ENCODE measurements around the gene GABRB3.

The GABRB3 gene

DNA sequence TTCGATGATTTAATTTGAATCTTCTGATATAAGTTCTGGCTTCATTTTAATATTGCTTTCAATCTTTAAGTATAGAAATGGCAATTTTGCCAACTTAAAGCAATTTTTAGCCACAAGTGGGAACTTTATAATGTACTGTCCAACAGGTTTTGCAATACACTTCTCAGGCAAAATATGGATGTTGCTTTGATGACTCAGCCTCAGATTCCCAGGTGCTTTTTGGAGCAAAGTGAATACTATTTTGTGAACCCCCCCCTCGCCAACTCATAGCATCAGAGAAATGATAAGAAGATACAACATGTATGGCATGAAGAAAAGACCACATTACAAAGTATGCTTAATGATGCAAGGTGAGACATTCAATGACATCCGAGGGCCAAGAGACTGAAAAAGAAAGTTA is 158.1 kb downstream of the GABRB3 start:
- H3K27me3 ChIP-seq (ENCODE audit: control insufficient read depth, insufficient read depth, low read length): no peaks in the 10 kb centered on the region
- peaks cover 11% of the 10 kb centered on the region for H3K4me1 ChIP-seq (ENCODE audit: control insufficient read depth, insufficient read depth, low read length)
- peaks cover 13% of the 10 kb centered on the region for H3K9me3 ChIP-seq (ENCODE audit: control insufficient read depth, insufficient read depth, low read length)
- peaks cover 26% of the 10 kb centered on the region for H3K36me3 ChIP-seq (ENCODE audit: control insufficient read depth, insufficient read depth, low read length)
- H3K9ac ChIP-seq (ENCODE audit: low read depth, low read length): no peak overlapping the region
- no peak overlapping the region for H3K4me3 ChIP-seq (ENCODE audit: low read depth, low read length)
- no peak overlapping the region for H3K27ac ChIP-seq (ENCODE audit: low read depth, low read length)

DNA sequence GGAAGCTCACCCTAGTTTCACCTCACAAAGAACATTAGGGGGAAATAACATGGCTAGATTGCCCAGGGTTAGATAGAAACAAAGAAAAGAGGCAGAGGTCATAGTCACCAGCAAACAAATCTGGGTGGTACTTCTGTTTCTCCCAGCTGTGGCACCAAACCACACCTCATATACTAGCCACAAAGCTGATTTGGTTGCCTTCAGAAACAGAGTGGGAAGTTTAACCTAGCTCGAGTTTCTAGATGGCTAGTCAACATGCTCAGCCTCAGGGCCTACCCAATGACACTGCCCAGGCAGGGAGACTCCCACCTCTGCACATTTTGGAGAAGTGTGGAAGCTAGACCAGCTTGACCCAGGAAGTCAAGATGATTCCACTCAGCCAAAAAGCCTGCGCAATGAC is 174.2 kb downstream of the GABRB3 start:
- Histone ChIP-seq H3K27me3 (ENCODE audit: control insufficient read depth, insufficient read depth, low read length) (no peaks in the 10 kb centered on the region), H3K4me3 (ENCODE audit: low read depth, low read length) (no peak overlapping the region), H3K9ac (ENCODE audit: low read depth, low read length) (no peak overlapping the region), H3K4me1 (ENCODE audit: control insufficient read depth, insufficient read depth, low read length) (0 out of 2 replicates have a peak, but pooled peaks cover 3% of the 10 kb centered on the region), H3K27ac (ENCODE audit: low read depth, low read length) (no peak overlapping the region), H3K36me3 (ENCODE audit: control insufficient read depth, insufficient read depth, low read length) (no peaks in the 10 kb centered on the region), H3K9me3 (ENCODE audit: control insufficient read depth, insufficient read depth, low read length) (no peaks in the 10 kb centered on the region)

DNA sequence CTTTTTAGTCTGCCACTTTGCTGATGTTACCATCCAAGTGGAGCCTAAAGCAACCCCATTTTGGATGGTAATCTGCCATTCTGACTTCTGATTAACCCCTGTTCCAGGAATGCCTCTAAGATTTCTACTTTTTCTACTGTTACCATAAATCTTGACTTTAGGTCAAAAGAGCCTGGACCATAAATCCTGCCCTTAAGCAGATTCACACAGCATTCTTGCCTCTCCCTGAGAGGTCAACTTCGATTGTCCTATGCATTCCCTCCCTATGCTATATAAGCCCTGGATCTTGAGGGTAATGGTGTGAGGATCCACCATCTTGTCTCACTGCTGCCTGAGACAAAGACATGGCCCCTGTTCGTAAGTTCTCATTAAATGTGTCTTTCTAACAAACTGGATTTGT is 177.3 kb downstream of the GABRB3 start:
- Histone ChIP-seq H3K9ac (ENCODE audit: low read depth, low read length) (no peak overlapping the region), H3K36me3 (ENCODE audit: control insufficient read depth, insufficient read depth, low read length) (no peaks in the 10 kb centered on the region), H3K4me3 (ENCODE audit: low read depth, low read length) (no peak overlapping the region), H3K27ac (ENCODE audit: low read depth, low read length) (no peak overlapping the region), H3K9me3 (ENCODE audit: control insufficient read depth, insufficient read depth, low read length) (no peaks in the 10 kb centered on the region), H3K4me1 (ENCODE audit: control insufficient read depth, insufficient read depth, low read length) (0 out of 2 replicates have a peak, but pooled peaks cover 3% of the 10 kb centered on the region), H3K27me3 (ENCODE audit: control insufficient read depth, insufficient read depth, low read length) (no peaks in the 10 kb centered on the region)

DNA sequence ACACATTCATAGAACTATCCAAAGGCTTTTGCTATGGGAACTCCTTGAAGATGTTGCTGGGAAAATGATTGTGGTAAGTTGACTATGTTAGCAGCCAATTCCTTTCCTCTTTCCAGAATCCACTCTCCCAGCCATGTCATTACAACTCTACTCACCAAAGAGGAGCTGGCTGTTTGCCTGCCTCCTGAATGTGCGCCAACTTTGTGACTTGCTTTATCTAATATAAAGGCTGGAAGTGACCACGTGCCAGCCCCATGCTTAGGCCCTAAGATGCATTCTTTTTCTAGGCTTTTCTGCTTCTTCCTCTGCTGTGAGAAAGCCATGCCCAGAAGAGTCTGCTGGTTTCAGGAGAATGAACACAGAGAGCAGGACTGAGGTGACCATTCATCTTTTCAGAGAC is 182.2 kb downstream of the GABRB3 start:
- Histone ChIP-seq H3K9ac (ENCODE audit: low read depth, low read length) (no peak overlapping the region), H3K36me3 (ENCODE audit: control insufficient read depth, insufficient read depth, low read length) (peaks cover 17% of the 10 kb centered on the region), H3K4me3 (ENCODE audit: low read depth, low read length) (no peak overlapping the region), H3K4me1 (ENCODE audit: control insufficient read depth, insufficient read depth, low read length) (no peaks in the 10 kb centered on the region), H3K27me3 (ENCODE audit: control insufficient read depth, insufficient read depth, low read length) (no peaks in the 10 kb centered on the region), H3K9me3 (ENCODE audit: control insufficient read depth, insufficient read depth, low read length) (no peaks in the 10 kb centered on the region), H3K27ac (ENCODE audit: low read depth, low read length) (no peak overlapping the region)

GRCh38 chr15:26582840-26583239 is 190.0 kb downstream of the GABRB3 start:
- Histone ChIP-seq H3K27me3 (ENCODE audit: control insufficient read depth, insufficient read depth, low read length) (no peaks in the 10 kb centered on the region), H3K27ac (ENCODE audit: low read depth, low read length) (no peak overlapping the region), H3K9ac (ENCODE audit: low read depth, low read length) (no peak overlapping the region), H3K4me3 (ENCODE audit: low read depth, low read length) (no peak overlapping the region), H3K36me3 (ENCODE audit: control insufficient read depth, insufficient read depth, low read length) (peaks cover 60% of the 10 kb centered on the region), H3K9me3 (ENCODE audit: control insufficient read depth, insufficient read depth, low read length) (no peaks in the 10 kb centered on the region), H3K4me1 (ENCODE audit: control insufficient read depth, insufficient read depth, low read length) (no peaks in the 10 kb centered on the region)

DNA sequence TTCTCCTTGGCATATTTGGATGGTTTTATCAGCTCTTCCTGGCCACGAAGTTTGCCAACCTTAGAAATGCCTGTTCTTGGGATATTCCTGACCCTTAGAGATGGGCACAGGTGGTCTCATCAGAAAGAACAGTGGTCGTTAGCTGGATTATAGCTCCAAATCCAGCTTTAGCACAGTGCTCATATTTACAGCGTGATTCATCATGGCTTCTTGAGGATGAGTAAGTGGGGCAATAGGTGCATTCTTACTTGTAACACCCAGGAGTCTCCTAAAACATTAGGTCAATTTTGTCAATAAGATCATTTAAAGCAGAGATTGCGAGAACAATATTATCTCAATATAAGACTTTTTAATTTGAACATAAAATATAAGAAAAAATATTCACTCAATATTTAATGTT is 191.9 kb downstream of the GABRB3 start:
- Histone ChIP-seq H3K27me3 (ENCODE audit: control insufficient read depth, insufficient read depth, low read length) (no peaks in the 10 kb centered on the region), H3K9ac (ENCODE audit: low read depth, low read length) (no peak overlapping the region), H3K4me1 (ENCODE audit: control insufficient read depth, insufficient read depth, low read length) (no peaks in the 10 kb centered on the region), H3K36me3 (ENCODE audit: control insufficient read depth, insufficient read depth, low read length) (peaks cover 79% of the 10 kb centered on the region), H3K9me3 (ENCODE audit: control insufficient read depth, insufficient read depth, low read length) (no peaks in the 10 kb centered on the region), H3K27ac (ENCODE audit: low read depth, low read length) (no peak overlapping the region), H3K4me3 (ENCODE audit: low read depth, low read length) (no peak overlapping the region)

- Histone ChIP-seq H3K9me3 (ENCODE audit: control insufficient read depth, insufficient read depth, low read length) (no peaks in the 10 kb centered on the region), H3K4me3 (ENCODE audit: low read depth, low read length) (no peak overlapping the region), H3K9ac (ENCODE audit: low read depth, low read length) (no peak overlapping the region), H3K4me1 (ENCODE audit: control insufficient read depth, insufficient read depth, low read length) (no peaks in the 10 kb centered on the region), H3K27ac (ENCODE audit: low read depth, low read length) (no peak overlapping the region), H3K36me3 (ENCODE audit: control insufficient read depth, insufficient read depth, low read length) (peaks cover 51% of the 10 kb centered on the region), H3K27me3 (ENCODE audit: control insufficient read depth, insufficient read depth, low read length) (no peaks in the 10 kb centered on the region)
Measured at GRCh38 chr15:26572602-26573350, 200.1 kb downstream of the GABRB3 start.

GRCh38 chr15:26571346-26571745 is 201.5 kb downstream of the GABRB3 start:
- Histone ChIP-seq H3K4me1 (ENCODE audit: control insufficient read depth, insufficient read depth, low read length) (no peaks in the 10 kb centered on the region), H3K9me3 (ENCODE audit: control insufficient read depth, insufficient read depth, low read length) (no peaks in the 10 kb centered on the region), H3K27me3 (ENCODE audit: control insufficient read depth, insufficient read depth, low read length) (no peaks in the 10 kb centered on the region), H3K36me3 (ENCODE audit: control insufficient read depth, insufficient read depth, low read length) (peaks cover 51% of the 10 kb centered on the region), H3K9ac (ENCODE audit: low read depth, low read length) (no peak overlapping the region), H3K4me3 (ENCODE audit: low read depth, low read length) (no peak overlapping the region), H3K27ac (ENCODE audit: low read depth, low read length) (no peak overlapping the region)

DNA sequence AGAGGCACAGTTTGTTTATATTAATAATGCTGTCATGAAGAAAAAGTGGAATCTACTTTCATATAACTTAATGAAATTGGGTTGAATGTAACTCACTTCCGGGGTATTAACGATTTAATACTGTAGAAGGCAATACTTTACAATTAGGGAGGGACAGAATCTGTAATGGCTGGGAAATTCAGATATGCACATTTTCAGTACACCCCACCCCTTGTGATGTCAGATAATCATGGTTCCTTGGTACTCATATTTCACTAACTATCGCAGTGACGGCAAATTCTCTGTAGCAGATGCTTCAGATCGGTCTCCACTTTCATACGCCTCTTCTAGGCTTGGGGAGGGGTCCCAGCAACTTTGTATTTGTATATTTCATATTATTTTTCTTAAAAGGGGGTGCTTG is 207.3 kb downstream of the GABRB3 start:
- Histone ChIP-seq H3K9ac (ENCODE audit: low read depth, low read length) (no peak overlapping the region), H3K27me3 (ENCODE audit: control insufficient read depth, insufficient read depth, low read length) (no peaks in the 10 kb centered on the region)

DNA sequence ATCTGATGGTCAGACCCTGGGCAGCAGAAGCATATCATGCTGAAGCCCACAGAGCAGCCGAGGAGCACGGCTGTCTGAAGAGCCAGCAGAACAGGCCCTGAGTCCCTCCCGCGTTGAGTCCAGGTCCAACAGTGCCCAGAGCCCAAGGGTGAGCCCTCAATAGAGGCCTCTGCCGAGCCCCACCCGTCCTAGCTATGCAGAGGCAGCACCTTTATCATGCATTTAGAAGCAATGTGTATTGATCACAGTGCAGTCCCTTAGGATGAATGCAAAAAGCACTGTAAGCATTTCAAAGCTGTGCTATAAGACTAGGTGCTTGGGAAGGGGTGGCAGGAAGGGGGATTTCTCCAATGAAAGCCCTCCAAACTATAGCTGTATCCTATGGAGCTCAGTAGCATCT is 208.5 kb downstream of the GABRB3 start:
- Histone ChIP-seq H3K27ac (ENCODE audit: low read depth, low read length) (no peak overlapping the region), H3K4me3 (ENCODE audit: low read depth, low read length) (no peak overlapping the region), H3K4me1 (ENCODE audit: control insufficient read depth, insufficient read depth, low read length) (peaks cover 12% of the 10 kb centered on the region), H3K36me3 (ENCODE audit: control insufficient read depth, insufficient read depth, low read length) (peaks cover 60% of the 10 kb centered on the region), H3K9ac (ENCODE audit: low read depth, low read length) (no peak overlapping the region), H3K9me3 (ENCODE audit: control insufficient read depth, insufficient read depth, low read length) (no peaks in the 10 kb centered on the region), H3K27me3 (ENCODE audit: control insufficient read depth, insufficient read depth, low read length) (no peaks in the 10 kb centered on the region)

More for the DNA sequence above, 207.3 kb downstream of the GABRB3 start:
- peaks cover 50% of the 10 kb centered on the region for H3K36me3 ChIP-seq (ENCODE audit: control insufficient read depth, insufficient read depth, low read length)
- H3K4me3 ChIP-seq (ENCODE audit: low read depth, low read length): no peak overlapping the region
- H3K4me1 ChIP-seq (ENCODE audit: control insufficient read depth, insufficient read depth, low read length): peaks cover 12% of the 10 kb centered on the region
- H3K9me3 ChIP-seq (ENCODE audit: control insufficient read depth, insufficient read depth, low read length): no peaks in the 10 kb centered on the region
- H3K27ac ChIP-seq (ENCODE audit: low read depth, low read length): no peak overlapping the region

- peaks cover 69% of the 10 kb centered on the region for H3K36me3 ChIP-seq (ENCODE audit: control insufficient read depth, insufficient read depth, low read length)
- no peak overlapping the region for H3K4me3 ChIP-seq (ENCODE audit: low read depth, low read length)
- peaks cover 12% of the 10 kb centered on the region for H3K4me1 ChIP-seq (ENCODE audit: control insufficient read depth, insufficient read depth, low read length)
- no peaks in the 10 kb centered on the region for H3K9me3 ChIP-seq (ENCODE audit: control insufficient read depth, insufficient read depth, low read length)
- H3K9ac ChIP-seq (ENCODE audit: low read depth, low read length): no peak overlapping the region
- H3K27ac ChIP-seq (ENCODE audit: low read depth, low read length): no peak overlapping the region
- H3K27me3 ChIP-seq (ENCODE audit: control insufficient read depth, insufficient read depth, low read length): no peaks in the 10 kb centered on the region
Measured at GRCh38 chr15:26562336-26562735, 210.5 kb downstream of the GABRB3 start.

Data from HUES48 (cell line).